GM13976 (cell line): Measurements from ENCODE around the gene NDUFAF2.

ENCODE experiments used
- DNase-seq: peaks from one replicate; pipeline ENCODE4 v3.0.0; 2012; ENCODE audit warnings: low spot score
- in situ Hi-C: fragments of 300-500 bp; cut with MboI; formaldehyde crosslinking; loops from one replicate; pipeline ENCODE4 v1.12.0; 2022; ENCODE audit warnings: low sequenced_read_pairs, mixed read lengths, inconsistent platforms; ENCODE audit not compliant: unreplicated experiment
- TF ChIP-seq, protein P1 (sequence below): IDR thresholded peaks from 2 replicates; pipeline ENCODE4 v1.5.1; 2012; ENCODE audit warnings: borderline replicate concordance, mild to moderate bottlenecking; ENCODE audit not compliant: insufficient read depth; ENCODE audit errors: extremely low read depth, missing control alignments, control extremely low read depth

The NDUFAF2 gene

DNA sequence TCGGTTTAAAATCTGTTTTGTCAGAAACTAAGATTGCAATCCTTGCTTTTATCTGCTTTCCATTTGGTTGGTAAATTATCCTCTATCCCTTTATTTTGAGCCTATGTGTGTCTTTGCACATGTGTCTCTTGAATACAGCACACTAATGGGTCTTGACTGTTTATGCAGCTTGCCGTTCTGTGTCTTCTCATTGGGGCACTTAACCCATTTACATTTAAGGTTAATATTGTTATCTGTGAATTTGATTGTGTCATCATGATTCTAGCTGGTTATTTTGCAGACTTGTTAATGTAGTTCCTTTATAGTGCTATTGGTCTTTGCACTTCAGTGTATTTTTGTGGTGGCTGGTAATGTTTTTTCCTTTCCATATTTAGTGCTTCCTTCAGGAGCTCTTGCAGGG, 253.6 kb downstream of the NDUFAF2 start:
- in situ Hi-C loops, result no loop called here
- no peak for DNase-seq
- TF ChIP-seq, protein P1, sequence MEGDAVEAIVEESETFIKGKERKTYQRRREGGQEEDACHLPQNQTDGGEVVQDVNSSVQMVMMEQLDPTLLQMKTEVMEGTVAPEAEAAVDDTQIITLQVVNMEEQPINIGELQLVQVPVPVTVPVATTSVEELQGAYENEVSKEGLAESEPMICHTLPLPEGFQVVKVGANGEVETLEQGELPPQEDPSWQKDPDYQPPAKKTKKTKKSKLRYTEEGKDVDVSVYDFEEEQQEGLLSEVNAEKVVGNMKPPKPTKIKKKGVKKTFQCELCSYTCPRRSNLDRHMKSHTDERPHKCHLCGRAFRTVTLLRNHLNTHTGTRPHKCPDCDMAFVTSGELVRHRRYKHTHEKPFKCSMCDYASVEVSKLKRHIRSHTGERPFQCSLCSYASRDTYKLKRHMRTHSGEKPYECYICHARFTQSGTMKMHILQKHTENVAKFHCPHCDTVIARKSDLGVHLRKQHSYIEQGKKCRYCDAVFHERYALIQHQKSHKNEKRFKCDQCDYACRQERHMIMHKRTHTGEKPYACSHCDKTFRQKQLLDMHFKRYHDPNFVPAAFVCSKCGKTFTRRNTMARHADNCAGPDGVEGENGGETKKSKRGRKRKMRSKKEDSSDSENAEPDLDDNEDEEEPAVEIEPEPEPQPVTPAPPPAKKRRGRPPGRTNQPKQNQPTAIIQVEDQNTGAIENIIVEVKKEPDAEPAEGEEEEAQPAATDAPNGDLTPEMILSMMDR, result no peak

DNA sequence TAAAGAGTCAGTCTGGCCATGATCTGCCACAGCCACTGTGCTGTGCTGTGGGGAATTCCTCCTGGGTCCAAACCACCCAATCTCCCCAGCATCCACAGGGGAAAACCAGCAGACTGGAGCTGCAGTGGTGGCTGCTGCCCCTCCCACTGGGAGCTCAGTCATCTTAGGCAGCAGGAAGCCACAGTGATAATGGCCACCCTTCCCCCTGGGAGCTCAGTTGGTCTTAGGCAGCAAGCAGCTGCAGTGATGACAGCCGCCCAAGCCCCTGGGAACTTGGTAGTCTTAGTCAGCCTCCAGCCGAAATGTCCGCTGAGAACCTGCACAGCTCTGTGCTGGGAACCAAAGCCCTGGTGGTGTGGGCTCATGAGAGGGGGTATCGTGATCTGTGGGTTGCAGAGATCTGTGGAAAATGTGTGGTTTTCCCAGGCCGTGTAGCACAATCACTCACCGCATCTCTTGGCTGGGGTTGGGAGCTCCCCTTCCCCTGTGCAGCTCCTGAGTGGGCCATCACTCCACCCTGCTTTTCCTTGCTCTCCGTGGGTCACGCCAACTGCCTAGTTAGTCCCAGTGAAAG, 255.7 kb downstream of the NDUFAF2 start:
- no peak for DNase-seq
- TF ChIP-seq, protein P1, result no peak
- in situ Hi-C loops, result no loop called here

DNA sequence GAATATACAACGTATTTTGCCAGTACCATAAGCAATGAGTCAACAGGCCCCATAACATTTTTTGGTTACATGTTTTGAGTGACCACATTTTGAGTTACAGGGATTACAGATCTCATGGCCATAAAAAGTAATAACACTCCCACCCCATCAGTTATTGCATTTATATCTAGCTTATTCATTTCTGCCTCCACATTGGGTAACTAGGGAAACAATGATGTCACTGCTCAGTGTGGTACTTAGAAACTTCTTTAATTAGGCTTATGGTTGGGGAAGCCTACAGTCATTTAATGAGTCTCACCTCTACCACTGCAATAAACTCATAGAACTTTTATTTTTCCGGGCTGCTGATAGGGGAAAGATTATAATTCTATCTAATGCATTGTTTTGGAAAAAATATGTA, 257.2 kb downstream of the NDUFAF2 start:
- TF ChIP-seq, protein P1, result no peak
- peak; percentile 52 for DNase-seq
- in situ Hi-C loops, result no loop called here
